ENCODE data around the gene ZNF296. TPM values are rescaled to one million over a fixed set of nuclear protein-coding genes. Genes with fewer than 3 reads are reported as not detected.
A peak's percentile ranks its signal among the peaks of the same experiment; 100 is the strongest.

Gene ZNF296
- total RNA-seq, 2 experiments from 2014 or later, result 3.1 to 4.8 TPM

GRCh38 chr19:45103156-45103507 lies 26.9 kb upstream of the ZNF296 start:
- POLR2A ChIA-PET, result interaction anchor here (0.6 to 2.2 kb wide), 4 partner anchors 10 to 292 kb away, joined by 3 to 10 read pairs (median 4); no protein-coding TSS in a partner anchor
- intact Hi-C loops (cut with DNase I, micrococcal nuclease), result no loop called here

GRCh38 chr19:45102481-45102880 lies 26.2 kb upstream of the ZNF296 start:
- DNase-seq (no peak), ATAC-seq (no peak)
- ChIA-PET CTCF (interaction anchor here (0.7 to 3.0 kb wide), 3 partner anchors 10 to 318 kb away, joined by 3 to 19 read pairs (median 5); partner anchors contain the start of gene PPP1R37), POLR2A (interaction anchor here (0.7 to 2.2 kb wide), 2 partner anchors 10 to 212 kb away, joined by 3 to 10 read pairs; no protein-coding TSS in a partner anchor)
- no peak overlapping the region for H3K27ac Mint-ChIP-seq
- no peaks in the 10 kb centered on the region for H3K9me3 Mint-ChIP-seq (ENCODE audit: low read depth)
- no peaks in the 10 kb centered on the region for H3K27me3 Mint-ChIP-seq
- H3K4me1 Mint-ChIP-seq, result peaks cover 59% of the 10 kb centered on the region
- intact Hi-C loops (cut with DNase I, micrococcal nuclease), result no loop called here
- no peak overlapping the region for H3K4me3 Mint-ChIP-seq
- H3K36me3 Mint-ChIP-seq (ENCODE audit: low read depth), result no peaks in the 10 kb centered on the region

More at GRCh38 chr19:45103156-45103507, 26.9 kb upstream of the ZNF296 start:
- Mint-ChIP-seq H3K4me3 (peak overlapping the region; percentile 17), H3K27ac (peak overlapping the region; percentile 65), H3K36me3 (ENCODE audit: low read depth) (no peaks in the 10 kb centered on the region), H3K9me3 (ENCODE audit: low read depth) (no peaks in the 10 kb centered on the region), H3K4me1 (peaks cover 53% of the 10 kb centered on the region), H3K27me3 (no peaks in the 10 kb centered on the region)
- peak; percentile 68 for DNase-seq
- CTCF ChIA-PET, result interaction anchor here (0.7 to 3.0 kb wide), 3 partner anchors 11 to 319 kb away, joined by 3 to 19 read pairs (median 5); partner anchors contain the start of gene PPP1R37
- peak; percentile 94 for ATAC-seq

GRCh38 chr19:45101806-45102205 lies 25.5 kb upstream of the ZNF296 start:
- no peak for ATAC-seq
- Mint-ChIP-seq H3K4me1 (peaks cover 64% of the 10 kb centered on the region), H3K27me3 (no peaks in the 10 kb centered on the region), H3K36me3 (ENCODE audit: low read depth) (no peaks in the 10 kb centered on the region), H3K27ac (peak overlapping the region; percentile 29), H3K9me3 (ENCODE audit: low read depth) (no peaks in the 10 kb centered on the region), H3K4me3 (no peak overlapping the region)
- ChIA-PET CTCF (interaction anchor here (1.0 to 3.0 kb wide), 2 partner anchors 9 to 25 kb away, joined by 3 to 19 read pairs; partner anchors contain the start of gene PPP1R37), POLR2A (interaction anchor here (2.2 kb wide), 1 partner anchor 10 kb away, joined by 10 read pairs; no protein-coding TSS in a partner anchor)
- DNase-seq, result no peak
- intact Hi-C loops (cut with DNase I, micrococcal nuclease), result no loop called here

- ChIA-PET CTCF (interaction anchor here (0.5 to 1.0 kb wide), 2 partner anchors 26 to 114 kb away, joined by 3 read pairs; no protein-coding TSS in a partner anchor), POLR2A (no interaction called here)
- intact Hi-C loops (cut with DNase I, micrococcal nuclease), result no loop called here
- Mint-ChIP-seq H3K4me3 (no peak overlapping the region), H3K27me3 (no peaks in the 10 kb centered on the region), H3K9me3 (ENCODE audit: low read depth) (no peaks in the 10 kb centered on the region), H3K36me3 (ENCODE audit: low read depth) (no peaks in the 10 kb centered on the region), H3K4me1 (peaks cover 74% of the 10 kb centered on the region), H3K27ac (no peak overlapping the region)
- no peak for ATAC-seq
- DNase-seq, result no peak
These were observed 24.6 kb upstream of the ZNF296 start for GRCh38 chr19:45100846-45101252.

GRCh38 chr19:45100201-45100600 lies 23.9 kb upstream of the ZNF296 start:
- intact Hi-C loops (cut with DNase I, micrococcal nuclease), result no loop called here
- H3K4me1 Mint-ChIP-seq, result peaks cover 72% of the 10 kb centered on the region
- H3K9me3 Mint-ChIP-seq (ENCODE audit: low read depth), result no peaks in the 10 kb centered on the region
- no peak overlapping the region for H3K4me3 Mint-ChIP-seq
- no peak overlapping the region for H3K27ac Mint-ChIP-seq
- no peaks in the 10 kb centered on the region for H3K36me3 Mint-ChIP-seq (ENCODE audit: low read depth)
- ATAC-seq (no peak), DNase-seq (no peak)
- ChIA-PET CTCF (no interaction called here), POLR2A (no interaction called here)
- H3K27me3 Mint-ChIP-seq, result no peaks in the 10 kb centered on the region

- ChIA-PET POLR2A (no interaction called here), CTCF (interaction anchor here (0.7 to 1.1 kb wide), 2 partner anchors 129 to 239 kb away, joined by 3 to 4 read pairs; no protein-coding TSS in a partner anchor)
- H3K27ac Mint-ChIP-seq, result no peak overlapping the region
- no peaks in the 10 kb centered on the region for H3K9me3 Mint-ChIP-seq (ENCODE audit: low read depth)
- peaks cover 4% of the 10 kb centered on the region for H3K36me3 Mint-ChIP-seq (ENCODE audit: low read depth)
- H3K4me1 Mint-ChIP-seq, result peaks cover 71% of the 10 kb centered on the region
- ATAC-seq, result no peak
- no peak for DNase-seq
- intact Hi-C loops (cut with DNase I, micrococcal nuclease), result no loop called here
- no peaks in the 10 kb centered on the region for H3K27me3 Mint-ChIP-seq
- H3K4me3 Mint-ChIP-seq, result no peak overlapping the region
These were observed 23.4 kb upstream of the ZNF296 start for GRCh38 chr19:45099467-45100191.

- H3K4me3 Mint-ChIP-seq, result no peak overlapping the region
- H3K9me3 Mint-ChIP-seq (ENCODE audit: low read depth), result no peaks in the 10 kb centered on the region
- no peaks in the 10 kb centered on the region for H3K27me3 Mint-ChIP-seq
- no peak for DNase-seq
- H3K27ac Mint-ChIP-seq, result peak overlapping the region; percentile 53
- peaks cover 71% of the 10 kb centered on the region for H3K4me1 Mint-ChIP-seq
- intact Hi-C loops (cut with DNase I, micrococcal nuclease), result no loop called here
- ChIA-PET CTCF (interaction anchor here (0.5 to 1.1 kb wide), 4 partner anchors 12 to 239 kb away, joined by 3 to 4 read pairs (median 3); no protein-coding TSS in a partner anchor), POLR2A (no interaction called here)
- H3K36me3 Mint-ChIP-seq (ENCODE audit: low read depth), result peaks cover 6% of the 10 kb centered on the region
- no peak for ATAC-seq
These were observed 22.5 kb upstream of the ZNF296 start for GRCh38 chr19:45098521-45099466.

- Mint-ChIP-seq H3K4me3 (no peak overlapping the region), H3K9me3 (ENCODE audit: low read depth) (no peaks in the 10 kb centered on the region), H3K27ac (peak overlapping the region; percentile 20), H3K4me1 (peaks cover 68% of the 10 kb centered on the region), H3K36me3 (ENCODE audit: low read depth) (peaks cover 9% of the 10 kb centered on the region), H3K27me3 (no peaks in the 10 kb centered on the region)
- no peak for ATAC-seq
- ChIA-PET CTCF (interaction anchor here (0.5 to 1.1 kb wide), 4 partner anchors 11 to 240 kb away, joined by 3 to 4 read pairs (median 3); no protein-coding TSS in a partner anchor), POLR2A (interaction anchor here (0.6 kb wide), 2 partner anchors 46 to 322 kb away, joined by 3 read pairs; no protein-coding TSS in a partner anchor)
- DNase-seq, result no peak
- intact Hi-C loops (cut with DNase I, micrococcal nuclease), result no loop called here
These were observed 21.7 kb upstream of the ZNF296 start for GRCh38 chr19:45097776-45098520.

GRCh38 chr19:45097450-45097775 lies 21.1 kb upstream of the ZNF296 start:
- ChIA-PET POLR2A (interaction anchor here (0.6 kb wide), 1 partner anchor 46 kb away, joined by 3 read pairs; no protein-coding TSS in a partner anchor), CTCF (interaction anchor here (0.6 to 1.0 kb wide), 2 partner anchors 13 to 460 kb away, joined by 3 read pairs; no protein-coding TSS in a partner anchor)
- DNase-seq (no peak), ATAC-seq (no peak)
- peak overlapping the region; percentile 20 for H3K27ac Mint-ChIP-seq
- peaks cover 63% of the 10 kb centered on the region for H3K4me1 Mint-ChIP-seq
- no peak overlapping the region for H3K4me3 Mint-ChIP-seq
- H3K27me3 Mint-ChIP-seq, result no peaks in the 10 kb centered on the region
- intact Hi-C loops (cut with DNase I, micrococcal nuclease), result no loop called here
- H3K36me3 Mint-ChIP-seq (ENCODE audit: low read depth), result peaks cover 9% of the 10 kb centered on the region
- no peaks in the 10 kb centered on the region for H3K9me3 Mint-ChIP-seq (ENCODE audit: low read depth)

GRCh38 chr19:45096700-45097099 lies 20.4 kb upstream of the ZNF296 start:
- no peaks in the 10 kb centered on the region for H3K27me3 Mint-ChIP-seq
- ChIA-PET POLR2A (no interaction called here), CTCF (interaction anchor here (0.6 to 1.0 kb wide), 2 partner anchors 14 to 175 kb away, joined by 3 read pairs; no protein-coding TSS in a partner anchor)
- ATAC-seq, result no peak
- no peaks in the 10 kb centered on the region for H3K9me3 Mint-ChIP-seq (ENCODE audit: low read depth)
- no peak for DNase-seq
- peaks cover 59% of the 10 kb centered on the region for H3K4me1 Mint-ChIP-seq
- peaks cover 9% of the 10 kb centered on the region for H3K36me3 Mint-ChIP-seq (ENCODE audit: low read depth)
- peak overlapping the region; percentile 45 for H3K27ac Mint-ChIP-seq
- intact Hi-C loops (cut with DNase I, micrococcal nuclease), result no loop called here
- H3K4me3 Mint-ChIP-seq, result no peak overlapping the region

Measured in activated CD4-positive, alpha-beta T cell treated with anti-CD3 and anti-CD28 coated beads for 36 hours (primary cell).